HepG2 (cell line): ENCODE results near the gene LXN.

ENCODE experiments used
- CBX5 ChIP-seq: sonication (generic); formaldehyde crosslinking; IDR thresholded peaks from 2 replicates; pipeline ENCODE4 v1.4.0; 2020; ENCODE audit warnings: missing genetic modification reagents, borderline replicate concordance
- HCFC1 ChIP-seq: fragments of 150-350 bp; IDR thresholded peaks from 2 replicates; pipeline ENCODE4 v1.6.1; 2014; ENCODE audit warnings: low read depth, low read length
- JUND ChIP-seq: sonication (generic); formaldehyde crosslinking; IDR thresholded peaks from 2 replicates; pipeline ENCODE4 v1.8.0; 2022; ENCODE audit warnings: mild to moderate bottlenecking, missing genetic modification reagents
- RFX1 ChIP-seq: fragments of 450-650 bp; IDR thresholded peaks from 2 replicates; pipeline ENCODE4 v1.6.1; 2017
- SPEN ChIP-seq: sonication (generic); formaldehyde crosslinking; IDR thresholded peaks from 2 replicates; pipeline ENCODE4 v1.5.1; 2020; ENCODE audit warnings: low read depth, mild to moderate bottlenecking, missing genetic modification reagents
- TEAD2 ChIP-seq: sonication (generic); formaldehyde crosslinking; IDR thresholded peaks from 2 replicates; pipeline ENCODE4 v1.9.0; 2021; ENCODE audit warnings: missing genetic modification reagents
- THAP7 ChIP-seq: sonication (generic); formaldehyde crosslinking; IDR thresholded peaks from 2 replicates; pipeline ENCODE4 v1.8.1; 2023; ENCODE audit warnings: mild to moderate bottlenecking, missing genetic modification reagents
- ZNF724P ChIP-seq: sonication (generic); formaldehyde crosslinking; IDR thresholded peaks from 2 replicates; pipeline ENCODE4 v1.8.0; 2022; ENCODE audit warnings: missing genetic modification reagents, borderline replicate concordance
- ZNF761 ChIP-seq: sonication (generic); formaldehyde crosslinking; conservative IDR thresholded peaks from 2 replicates; pipeline ENCODE4 v1.4.0; 2020; ENCODE audit warnings: mild to moderate bottlenecking, missing genetic modification reagents
- TF ChIP-seq, protein P1 (sequence below): sonication (generic); formaldehyde crosslinking; IDR thresholded peaks from 2 replicates; pipeline ENCODE4 v1.4.0; 2020; ENCODE audit warnings: mild to moderate bottlenecking, missing genetic modification reagents
- TF ChIP-seq, protein P2 (sequence below): sonication (generic); formaldehyde crosslinking; IDR thresholded peaks from 2 replicates; pipeline ENCODE4 v1.5.1; 2020; ENCODE audit warnings: missing genetic modification reagents, mild to moderate bottlenecking, borderline replicate concordance

GRCh38 chr3:158703566-158703965 is 31.1 kb upstream of the LXN start:
- TF ChIP-seq ZNF724P (CRISPR knock-in tag), result no peak
- TF ChIP-seq, protein P1, sequence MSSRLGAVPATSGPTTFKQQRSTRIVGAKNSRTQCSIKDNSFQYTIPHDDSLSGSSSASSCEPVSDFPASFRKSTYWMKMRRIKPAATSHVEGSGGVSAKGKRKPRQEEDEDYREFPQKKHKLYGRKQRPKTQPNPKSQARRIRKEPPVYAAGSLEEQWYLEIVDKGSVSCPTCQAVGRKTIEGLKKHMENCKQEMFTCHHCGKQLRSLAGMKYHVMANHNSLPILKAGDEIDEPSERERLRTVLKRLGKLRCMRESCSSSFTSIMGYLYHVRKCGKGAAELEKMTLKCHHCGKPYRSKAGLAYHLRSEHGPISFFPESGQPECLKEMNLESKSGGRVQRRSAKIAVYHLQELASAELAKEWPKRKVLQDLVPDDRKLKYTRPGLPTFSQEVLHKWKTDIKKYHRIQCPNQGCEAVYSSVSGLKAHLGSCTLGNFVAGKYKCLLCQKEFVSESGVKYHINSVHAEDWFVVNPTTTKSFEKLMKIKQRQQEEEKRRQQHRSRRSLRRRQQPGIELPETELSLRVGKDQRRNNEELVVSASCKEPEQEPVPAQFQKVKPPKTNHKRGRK (CRISPR knock-in tag), result no peak
- TF ChIP-seq RFX1, result no peak
- TF ChIP-seq, protein P2, sequence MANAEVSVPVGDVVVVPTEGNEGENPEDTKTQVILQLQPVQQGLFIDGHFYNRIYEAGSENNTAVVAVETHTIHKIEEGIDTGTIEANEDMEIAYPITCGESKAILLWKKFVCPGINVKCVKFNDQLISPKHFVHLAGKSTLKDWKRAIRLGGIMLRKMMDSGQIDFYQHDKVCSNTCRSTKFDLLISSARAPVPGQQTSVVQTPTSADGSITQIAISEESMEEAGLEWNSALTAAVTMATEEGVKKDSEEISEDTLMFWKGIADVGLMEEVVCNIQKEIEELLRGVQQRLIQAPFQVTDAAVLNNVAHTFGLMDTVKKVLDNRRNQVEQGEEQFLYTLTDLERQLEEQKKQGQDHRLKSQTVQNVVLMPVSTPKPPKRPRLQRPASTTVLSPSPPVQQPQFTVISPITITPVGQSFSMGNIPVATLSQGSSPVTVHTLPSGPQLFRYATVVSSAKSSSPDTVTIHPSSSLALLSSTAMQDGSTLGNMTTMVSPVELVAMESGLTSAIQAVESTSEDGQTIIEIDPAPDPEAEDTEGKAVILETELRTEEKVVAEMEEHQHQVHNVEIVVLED (CRISPR knock-in tag), result no peak
- TF ChIP-seq JUND, result no peak
- no peak for TF ChIP-seq THAP7 (CRISPR knock-in tag)
- TF ChIP-seq CBX5, result no peak
- no peak for TF ChIP-seq TEAD2
- TF ChIP-seq HCFC1, result no peak
- TF ChIP-seq SPEN (CRISPR knock-in tag), result no peak
- TF ChIP-seq ZNF761, result no peak
